Dermis microvascular lymphatic vessel endothelial cell (primary cell): Measurements from ENCODE around the gene DOCK10. TPM values are rescaled to one million over a fixed set of nuclear protein-coding genes. Genes with fewer than 3 reads are reported as not detected.
"Not testable (repeated sequence)": the region's sequence is repeated elsewhere in the genome, so short reads cannot be mapped to it uniquely, and the experiment has no call there.

Source experiments
- DNase-seq, 2 donors: peaks; one replicate each; pipeline versions ENCODE4 v3.0.0 to v3.0.0-alpha.2; 2010; ENCODE audit warnings: low read depth in 2 of 2
- total RNA-seq: library from RNA; depleted of rRNA; stranded (reverse); fragments of >200 nt; gene quantifications from 2 replicates; pipeline ENCODE4 v1.2.1, GENCODE V29; 2014

Gene DOCK10
- total RNA-seq, 1 donor from 2014 or later: 4.6 TPM

- DNase-seq: peak; percentile 85 to 96
Observed at GRCh38 chr2:224948859-224949258, 93.4 kb downstream of the DOCK10 start.

DNA sequence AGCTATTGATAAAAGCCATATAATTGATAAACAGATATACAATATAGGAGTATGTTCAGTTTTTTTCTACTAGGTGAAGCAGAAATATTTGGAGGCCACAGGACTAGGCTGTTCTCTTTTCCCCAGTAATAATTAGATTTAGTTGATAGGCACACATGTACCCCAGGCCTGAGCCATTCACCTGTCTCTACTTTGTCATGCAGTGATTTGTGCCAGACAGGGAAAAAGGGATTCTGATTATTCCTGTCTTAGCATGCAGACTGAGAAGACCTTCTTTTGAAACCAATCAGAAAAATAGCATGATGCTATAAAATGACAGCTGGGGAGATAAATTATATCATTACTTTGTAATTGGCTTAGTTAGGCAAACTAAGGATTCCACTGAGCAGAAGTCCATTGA is 94.3 kb downstream of the DOCK10 start:
- DNase-seq: no peak

- peak; percentile 58 to 73 for DNase-seq
Observed at GRCh38 chr2:224947566-224947965, 94.7 kb downstream of the DOCK10 start.

DNA sequence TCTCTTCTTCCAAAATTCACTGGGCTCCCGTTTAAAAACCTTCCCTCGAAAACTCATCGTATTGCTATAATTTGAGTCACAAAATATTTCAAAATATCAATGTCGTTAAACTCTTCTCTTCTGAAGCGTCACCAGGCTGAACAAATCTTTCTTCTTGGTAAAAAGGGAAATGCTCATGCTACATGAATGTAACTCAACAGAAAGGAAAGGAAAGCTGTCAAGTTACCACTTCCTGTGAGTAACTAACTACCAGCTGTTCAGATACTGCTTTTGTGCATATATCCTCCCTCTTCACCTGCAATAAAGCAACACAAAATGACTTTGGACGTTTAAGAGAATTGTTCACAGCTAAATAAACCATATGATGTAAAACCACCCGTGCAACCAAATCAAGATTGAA is 95.4 kb downstream of the DOCK10 start:
- peak; percentile 54 to 89 for DNase-seq

DNA sequence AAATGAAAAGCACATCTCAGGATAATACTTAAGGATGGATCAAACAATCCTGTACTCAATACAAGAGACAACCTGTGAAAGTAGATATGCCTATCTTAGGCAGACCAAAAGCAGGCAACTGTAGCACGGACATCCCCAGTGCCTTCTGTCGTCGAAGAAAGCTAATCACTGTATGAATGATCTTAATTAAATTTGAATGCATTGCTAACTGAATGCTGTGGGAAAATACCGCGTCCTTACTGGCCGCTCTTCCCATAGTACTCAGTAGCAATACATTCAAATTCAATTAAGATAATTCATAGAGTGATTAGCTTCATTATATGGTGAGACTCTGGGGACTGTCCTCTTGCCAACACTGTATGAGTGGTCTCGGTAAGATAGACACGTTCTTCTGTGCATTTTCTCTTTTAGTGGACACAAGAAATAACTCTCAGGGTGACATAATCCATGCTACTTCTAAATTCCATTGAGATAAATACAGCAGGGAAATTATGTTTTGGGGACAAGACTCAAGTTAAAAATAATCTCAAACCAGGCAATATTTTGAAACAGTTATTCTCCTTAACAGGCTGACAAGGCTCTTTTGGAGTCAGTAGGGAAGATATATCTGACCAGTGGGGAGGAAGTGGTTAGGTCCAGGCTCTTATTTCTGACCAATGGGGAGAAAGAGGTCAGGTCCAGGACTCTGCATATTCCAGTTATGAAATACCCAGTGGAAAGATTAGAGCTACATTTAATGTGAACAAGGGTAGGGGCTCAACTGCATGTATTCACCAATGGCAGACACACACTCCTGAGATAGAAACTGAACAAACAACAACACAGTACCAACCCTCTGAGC is 97.3 kb downstream of the DOCK10 start:
- no peak for DNase-seq

DNA sequence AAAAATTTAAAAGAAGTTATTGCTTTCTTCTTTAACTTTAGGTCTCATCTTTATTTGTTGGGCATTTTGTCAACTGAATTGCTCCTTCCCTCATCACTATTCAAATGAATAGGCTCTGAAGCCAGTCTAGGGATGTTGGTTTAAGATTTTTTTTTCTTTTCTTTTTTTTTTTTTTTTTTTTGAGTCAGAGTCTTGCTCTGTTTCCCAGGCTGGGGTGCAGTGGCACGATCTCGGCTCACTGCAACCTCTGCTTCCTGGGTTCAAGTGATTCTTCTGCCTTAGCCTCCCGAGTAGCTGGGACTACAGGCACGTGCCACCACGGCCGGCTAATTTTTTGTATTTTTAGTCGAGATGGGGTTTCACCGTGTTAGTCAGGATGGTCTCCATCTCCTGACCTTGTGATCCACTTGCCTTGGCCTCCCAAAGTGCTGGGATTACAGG is 98.6 kb downstream of the DOCK10 start:
- DNase-seq: not testable (repeated sequence)

DNA sequence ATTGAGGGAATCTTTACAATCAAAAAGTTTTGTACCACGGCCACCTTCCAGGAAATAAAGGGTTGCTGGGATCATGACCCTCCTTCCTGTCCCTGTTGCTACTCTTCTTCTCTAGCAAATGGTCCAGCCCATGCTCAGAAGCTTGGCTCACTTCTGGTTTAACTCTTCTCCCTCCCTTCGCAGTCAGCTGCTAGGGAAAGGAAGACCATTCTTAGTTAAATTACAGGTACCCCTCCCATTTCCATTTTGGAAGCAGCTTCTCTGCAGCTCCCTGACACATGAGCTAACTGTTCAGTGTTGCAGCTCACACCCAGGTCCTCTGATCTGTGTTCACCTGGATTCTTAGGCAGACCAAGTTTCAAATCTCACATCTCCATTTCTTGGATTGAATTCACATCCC is 100.3 kb downstream of the DOCK10 start:
- no peak for DNase-seq

DNA sequence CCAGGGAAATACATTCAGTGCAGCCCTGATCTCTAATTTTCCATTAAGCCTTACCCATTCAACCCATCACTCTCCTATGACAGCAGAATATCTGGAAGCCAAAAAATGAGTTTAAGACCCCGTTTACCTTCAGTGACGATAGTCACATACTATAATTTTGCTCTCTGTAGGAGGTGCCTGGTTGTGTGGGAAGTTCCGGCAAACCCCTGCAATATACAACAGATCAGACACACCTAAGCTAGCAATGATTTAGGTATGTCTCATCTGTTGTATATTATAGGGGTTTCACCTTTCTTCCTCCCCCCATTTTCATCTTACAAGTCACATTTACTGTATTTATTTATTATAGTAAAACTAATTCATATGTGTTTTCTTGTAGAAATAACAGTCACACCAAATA is 101.7 kb downstream of the DOCK10 start:
- DNase-seq: no peak

DNA sequence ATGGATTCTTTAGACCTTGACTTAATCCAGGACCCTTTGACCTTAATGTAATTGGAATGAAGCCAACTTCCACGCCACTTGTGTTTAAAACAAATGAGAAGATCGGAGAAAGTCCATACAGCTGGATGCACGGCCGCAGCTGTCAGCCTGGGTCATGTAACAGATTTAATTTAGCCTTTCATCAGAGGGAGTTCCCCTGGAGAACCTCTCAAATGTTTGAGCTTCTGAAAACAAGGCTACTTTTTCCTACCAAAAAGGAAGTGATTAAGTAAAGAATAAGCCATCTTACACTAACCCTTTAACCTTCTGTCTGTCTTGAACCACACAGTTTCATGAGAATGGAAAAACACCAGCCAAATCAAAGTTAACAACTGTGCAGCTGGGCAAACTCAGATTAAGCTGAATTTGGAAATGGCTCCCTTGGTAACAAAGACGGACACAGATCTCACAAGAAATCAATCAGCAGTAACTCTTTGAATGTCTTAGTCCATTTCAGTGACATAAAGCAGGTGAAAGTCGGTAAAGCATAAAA is 103.6 kb downstream of the DOCK10 start:
- DNase-seq: peak in 1 of 2 donors; percentile 93

GRCh38 chr2:224937887-224938286 is 104.4 kb downstream of the DOCK10 start:
- DNase-seq: no peak

GRCh38 chr2:224934526-224935188 is 107.6 kb downstream of the DOCK10 start:
- DNase-seq: no peak

DNA sequence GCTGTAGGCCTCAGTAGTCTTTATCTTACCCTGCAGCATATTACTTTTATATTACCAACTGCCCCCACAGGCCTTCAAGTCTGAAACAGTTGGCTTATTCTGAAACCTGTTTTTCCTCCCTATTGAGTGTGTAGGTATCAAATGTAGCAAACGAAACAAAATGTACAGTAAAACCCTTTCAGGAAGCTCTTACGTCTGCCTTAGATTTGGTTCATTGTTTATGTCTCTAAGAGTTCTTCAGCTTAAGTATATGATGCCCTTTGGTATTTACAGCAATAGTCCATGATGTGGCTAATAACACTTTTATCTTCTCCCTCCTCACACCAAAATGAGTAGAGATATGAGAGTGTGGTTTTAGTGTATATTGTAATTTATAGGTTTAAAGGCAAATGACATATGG is 108.8 kb downstream of the DOCK10 start:
- DNase-seq: no peak

DNA sequence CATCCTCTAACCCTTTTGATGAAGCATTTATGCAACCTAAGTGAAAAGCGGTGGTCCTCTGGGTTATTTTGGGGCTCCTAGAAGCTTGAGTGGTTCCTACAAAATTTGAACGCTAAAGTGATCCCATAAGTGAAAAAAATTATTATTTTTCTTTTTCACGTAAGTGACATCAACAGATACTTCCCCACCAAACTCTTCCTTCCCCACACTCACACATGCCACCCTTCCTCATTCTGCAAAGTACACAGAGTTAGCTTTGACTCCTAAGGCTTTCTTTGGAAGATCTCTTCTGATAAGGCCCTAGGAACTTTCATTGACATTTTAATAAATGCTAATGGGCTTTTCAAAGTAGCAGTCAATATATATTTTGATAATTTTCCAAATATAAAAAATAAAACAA is 109.7 kb downstream of the DOCK10 start:
- no peak for DNase-seq

GRCh38 chr2:224931956-224932355 is 110.3 kb downstream of the DOCK10 start:
- DNase-seq: no peak

- no peak for DNase-seq
Observed at GRCh38 chr2:224930990-224931389, 111.3 kb downstream of the DOCK10 start.

- DNase-seq: no peak
Observed at GRCh38 chr2:224930124-224930523, 112.1 kb downstream of the DOCK10 start.

DNA sequence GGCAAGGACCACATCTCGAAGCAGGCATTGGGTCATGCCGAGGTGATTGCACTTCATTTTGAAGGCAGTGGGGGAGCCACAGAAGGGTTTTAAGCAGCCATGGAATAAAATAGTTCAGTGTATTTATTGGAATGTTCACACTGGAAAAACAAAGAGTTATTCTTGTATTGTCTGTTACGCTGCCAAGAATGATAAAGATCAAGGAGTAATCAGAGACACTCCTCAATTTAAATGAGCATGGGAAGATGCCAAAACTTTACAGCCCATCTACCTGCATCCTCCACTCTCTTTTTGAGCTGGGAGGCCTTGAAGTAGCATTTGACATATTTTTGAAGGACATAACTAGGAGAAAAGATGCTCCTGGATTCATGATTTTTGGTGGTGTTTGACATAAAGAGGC is 112.8 kb downstream of the DOCK10 start:
- no peak for DNase-seq

DNA sequence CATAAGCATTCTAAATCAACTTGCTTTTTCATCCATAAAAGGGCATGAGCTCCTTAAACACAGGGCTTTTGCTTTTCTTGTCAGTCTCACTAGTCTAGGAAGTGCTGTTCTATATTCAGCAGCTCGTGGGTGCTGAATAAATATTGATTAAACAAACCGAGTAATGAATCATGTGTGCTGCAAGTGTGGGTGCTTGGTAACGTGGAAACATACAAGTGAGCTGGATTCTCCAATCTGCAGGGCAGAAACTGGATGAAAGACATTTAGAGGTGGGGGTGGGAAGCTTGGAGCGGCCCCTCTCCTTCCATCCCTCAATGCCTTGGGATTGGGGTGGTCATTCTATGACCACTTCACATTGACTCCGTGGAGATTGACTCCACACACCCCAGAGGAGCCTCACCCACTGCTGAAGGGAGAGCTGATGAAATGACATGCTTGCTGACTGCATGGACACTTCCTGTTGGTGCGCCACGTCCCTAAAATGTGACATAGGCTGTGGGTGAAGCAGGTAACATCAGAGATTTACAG is 114.6 kb downstream of the DOCK10 start:
- DNase-seq: peak in 1 of 2 donors; percentile 73

- no peak for DNase-seq
Observed at GRCh38 chr2:224927011-224927410, 115.3 kb downstream of the DOCK10 start.

GRCh38 chr2:224925810-224926100 is 116.5 kb downstream of the DOCK10 start:
- DNase-seq: peak in 1 of 2 donors; percentile 22

- DNase-seq: no peak
Observed at GRCh38 chr2:224925061-224925809, 117.0 kb downstream of the DOCK10 start.

DNA sequence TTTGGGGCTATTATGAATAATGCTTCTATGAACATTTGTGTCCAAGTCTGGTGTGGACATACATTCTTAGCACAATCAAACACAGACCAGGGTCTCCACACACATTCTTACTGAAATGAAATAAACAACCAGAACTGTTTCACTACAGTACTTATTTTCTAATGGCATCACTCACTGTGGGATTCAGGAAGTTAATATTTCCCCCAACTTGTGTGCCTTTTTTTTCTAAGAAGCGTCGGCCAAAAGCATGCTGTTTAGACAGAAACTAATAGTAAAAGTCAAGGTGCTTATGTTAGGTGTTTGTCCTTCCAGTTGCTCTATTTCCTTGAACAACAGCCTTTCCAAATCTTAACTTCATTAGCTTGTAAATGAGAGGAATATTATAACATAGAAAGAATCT is 117.6 kb downstream of the DOCK10 start:
- no peak for DNase-seq
